Astrocyte (in vitro differentiated cells and primary cell): ENCODE measurements around the gene CEP162. TPM values are rescaled to one million over a fixed set of nuclear protein-coding genes. Genes with fewer than 3 reads are reported as not detected.

ENCODE experiments used
- DNase-seq: peaks from one replicate; pipeline ENCODE4 v3.0.0-alpha.2; 2010; ENCODE audit warnings: low read depth
- FAIRE-seq: peaks from 2 replicates; lab custom pipeline; 2011; peaks lifted over from hg19 to GRCh38; lab: Jason Lieb, UNC
- H2AFZ ChIP-seq: 2 replicates; pipeline ENCODE4 v1.6.0; 2012; ENCODE audit warnings: low read depth, low read length, inconsistent platforms
- H3K27ac ChIP-seq: 2 replicates; pipeline ENCODE4 v1.5.1; 2011; ENCODE audit warnings: low read depth, low read length, inconsistent platforms
- H3K27me3 ChIP-seq: 2 replicates; pipeline ENCODE4 v1.6.0; 2011; ENCODE audit warnings: low read length, inconsistent platforms; ENCODE audit not compliant: insufficient read depth
- H3K36me3 ChIP-seq: 2 replicates; pipeline ENCODE4 v1.5.1; 2011; ENCODE audit warnings: low read length, inconsistent platforms; ENCODE audit not compliant: insufficient read depth
- H3K4me1 ChIP-seq: 2 replicates; pipeline ENCODE4 v1.5.1; 2011; ENCODE audit warnings: low read length, inconsistent platforms; ENCODE audit not compliant: insufficient read depth
- H3K4me2 ChIP-seq: 2 replicates; pipeline ENCODE4 v1.6.0; 2012; ENCODE audit warnings: low read length, inconsistent platforms
- H3K4me3 ChIP-seq: 2 replicates; pipeline ENCODE4 v1.5.1; 2011; ENCODE audit warnings: low read depth, mild to moderate bottlenecking, low read length, inconsistent platforms; ENCODE audit not compliant: insufficient read depth
- H3K79me2 ChIP-seq: 2 replicates; pipeline ENCODE4 v1.6.0; 2012; ENCODE audit warnings: mild to moderate bottlenecking, low read length, inconsistent platforms; ENCODE audit not compliant: insufficient read depth
- H3K9ac ChIP-seq: 2 replicates; pipeline ENCODE4 v1.6.0; 2012; ENCODE audit warnings: mild to moderate bottlenecking, low read length, inconsistent platforms
- H3K9me3 ChIP-seq: 2 replicates; pipeline ENCODE4 v1.5.1; 2012; ENCODE audit warnings: low read depth, mild to moderate bottlenecking, low read length, inconsistent platforms; ENCODE audit not compliant: insufficient read depth
- H4K20me1 ChIP-seq: 2 replicates; pipeline ENCODE4 v1.6.0; 2012; ENCODE audit warnings: low read length, inconsistent platforms; ENCODE audit not compliant: insufficient read depth
- H3K27ac Mint-ChIP-seq: one replicate; pipeline ENCODE4 v1.8.0; 2021; ENCODE audit warnings: mild to moderate bottlenecking, mixed read lengths; ENCODE audit not compliant: unreplicated experiment
- H3K27me3 Mint-ChIP-seq: one replicate; pipeline ENCODE4 v1.8.0; 2021; ENCODE audit warnings: low read depth, mixed read lengths; ENCODE audit not compliant: unreplicated experiment
- H3K36me3 Mint-ChIP-seq: one replicate; pipeline ENCODE4 v1.8.0; 2021; ENCODE audit warnings: low read depth, mixed read lengths; ENCODE audit not compliant: unreplicated experiment
- H3K4me1 Mint-ChIP-seq: one replicate; pipeline ENCODE4 v1.8.0; 2021; ENCODE audit warnings: low read depth, mixed read lengths; ENCODE audit not compliant: unreplicated experiment
- H3K4me3 Mint-ChIP-seq: one replicate; pipeline ENCODE4 v1.8.0; 2021; ENCODE audit warnings: mild to moderate bottlenecking, moderate library complexity, mixed read lengths; ENCODE audit not compliant: unreplicated experiment
- H3K9me3 Mint-ChIP-seq: one replicate; pipeline ENCODE4 v1.8.0; 2021; ENCODE audit warnings: mild to moderate bottlenecking, mixed read lengths; ENCODE audit not compliant: unreplicated experiment
- CTCF ChIP-seq: IDR thresholded peaks from 2 replicates; pipeline ENCODE4 v1.5.1; 2011; ENCODE audit warnings: low read depth, mild to moderate bottlenecking, inconsistent platforms, low read length, moderate library complexity; ENCODE audit not compliant: insufficient read depth
- EZH2 ChIP-seq: IDR thresholded peaks from 2 replicates; pipeline ENCODE4 v1.6.1; 2012; ENCODE audit warnings: mild to moderate bottlenecking, low read length, inconsistent platforms; ENCODE audit not compliant: insufficient read depth
- total RNA-seq: library from RNA; stranded (reverse); gene quantifications from 2 replicates; pipeline ENCODE4 v1.2.1, GENCODE V29; 2021

The CEP162 gene
- total RNA-seq, 1 donor from 2014 or later = 6.9 TPM

GRCh38 chr6:84222426-84222825, 5.0 kb downstream of the CEP162 start:
- no peaks in the 10 kb centered on the region for H3K27me3 ChIP-seq
- Mint-ChIP-seq H3K27ac (no peak overlapping the region), H3K9me3 (no peaks in the 10 kb centered on the region), H3K4me3 (no peak overlapping the region), H3K27me3 (no peaks in the 10 kb centered on the region), H3K36me3 (no peaks in the 10 kb centered on the region), H3K4me1 (no peaks in the 10 kb centered on the region)
- DNase-seq = no peak
- H3K4me1 ChIP-seq = no peaks in the 10 kb centered on the region
- H3K36me3 ChIP-seq = no peaks in the 10 kb centered on the region
- TF ChIP-seq EZH2 (no peak), CTCF (no peak)
- FAIRE-seq = peak; percentile 39
- no peak overlapping the region for H3K4me2 ChIP-seq
- no peak overlapping the region for H2AFZ ChIP-seq
- H4K20me1 ChIP-seq = no peaks in the 10 kb centered on the region
- H3K9ac ChIP-seq = no peak overlapping the region
- H3K9me3 ChIP-seq = no peaks in the 10 kb centered on the region
- no peaks in the 10 kb centered on the region for H3K79me2 ChIP-seq
- H3K4me3 ChIP-seq = no peak overlapping the region
- H3K27ac ChIP-seq = no peak overlapping the region

GRCh38 chr6:84220809-84221409, 6.5 kb downstream of the CEP162 start:
- Mint-ChIP-seq H3K36me3 (no peaks in the 10 kb centered on the region), H3K27me3 (no peaks in the 10 kb centered on the region), H3K27ac (no peak overlapping the region), H3K4me3 (no peak overlapping the region), H3K4me1 (no peaks in the 10 kb centered on the region), H3K9me3 (no peaks in the 10 kb centered on the region)
- Histone ChIP-seq H3K79me2 (no peaks in the 10 kb centered on the region), H3K9ac (no peak overlapping the region), H3K4me2 (no peak overlapping the region), H4K20me1 (no peaks in the 10 kb centered on the region), H3K4me1 (no peaks in the 10 kb centered on the region), H3K4me3 (no peak overlapping the region), H3K9me3 (no peaks in the 10 kb centered on the region), H3K36me3 (no peaks in the 10 kb centered on the region), H2AFZ (no peak overlapping the region), H3K27ac (no peak overlapping the region), H3K27me3 (no peaks in the 10 kb centered on the region)
- FAIRE-seq (no peak), DNase-seq (no peak)
- peak; percentile 39 for TF ChIP-seq CTCF
- TF ChIP-seq EZH2 = no peak

GRCh38 chr6:84218091-84218490, 9.4 kb downstream of the CEP162 start:
- no peak for DNase-seq
- Histone ChIP-seq H3K36me3 (no peaks in the 10 kb centered on the region), H2AFZ (no peak overlapping the region), H4K20me1 (no peaks in the 10 kb centered on the region), H3K27ac (no peak overlapping the region), H3K4me1 (no peaks in the 10 kb centered on the region), H3K79me2 (no peaks in the 10 kb centered on the region), H3K9ac (no peak overlapping the region), H3K4me3 (no peak overlapping the region), H3K4me2 (no peak overlapping the region), H3K9me3 (no peaks in the 10 kb centered on the region), H3K27me3 (no peaks in the 10 kb centered on the region)
- H3K27ac Mint-ChIP-seq = no peak overlapping the region
- no peaks in the 10 kb centered on the region for H3K27me3 Mint-ChIP-seq
- FAIRE-seq = no peak
- H3K4me3 Mint-ChIP-seq = no peak overlapping the region
- H3K36me3 Mint-ChIP-seq = no peaks in the 10 kb centered on the region
- no peaks in the 10 kb centered on the region for H3K4me1 Mint-ChIP-seq
- TF ChIP-seq EZH2 = no peak
- TF ChIP-seq CTCF = no peak
- H3K9me3 Mint-ChIP-seq = no peaks in the 10 kb centered on the region
